Mammary epithelial cell (primary cell): ENCODE data around the gene ERVH48-1.
"Not testable (repeated sequence)": the region's sequence is repeated elsewhere in the genome, so short reads cannot be mapped to it uniquely, and the experiment has no call there.

Source experiments
- CTCF ChIP-seq, 2 donors: IDR thresholded peaks in 1 of 2; conservative IDR thresholded peaks in 1 of 2; 2 replicates each; pipeline ENCODE4 v1.5.1; 2011 to 2012; ENCODE audit warnings: inconsistent platforms in 2 of 2, low read length in 2 of 2, mild to moderate bottlenecking in 2 of 2, control low read depth in 1 of 2, low read depth in 1 of 2; ENCODE audit not compliant: insufficient read depth in 1 of 2; ENCODE audit errors: extremely low read depth in 1 of 2
- EZH2 ChIP-seq: IDR thresholded peaks from 2 replicates; pipeline ENCODE4 v1.6.1; 2012; ENCODE audit warnings: low read length, inconsistent platforms, borderline replicate concordance

GRCh38 chr21:42967616-42968015, 42.2 kb upstream of the ERVH48-1 start:
- TF ChIP-seq CTCF (conservative IDR thresholded peaks at IDR 0.05 in 1 of 2, IDR thresholded peaks at IDR 0.05 in 1 of 2; ENCODE audit: extremely low read depth in 1 of 2, insufficient read depth in 1 of 2, low read depth in 1 of 2, low read length in 2 of 2); EZH2: not testable (repeated sequence)
